WI38 (cell line): ENCODE measurements around the gene CARD14.

Experiments used
- H3K4me3 ChIP-seq: 2 replicates; pipeline ENCODE4 v1.5.1; 2011; ENCODE audit warnings: low read depth, mild to moderate bottlenecking, control low read depth, low read length
- CTCF ChIP-seq: IDR thresholded peaks from 2 replicates; pipeline ENCODE4 v1.5.1; 2012; ENCODE audit warnings: low read depth, mild to moderate bottlenecking, control low read depth, low read length

Gene CARD14

GRCh38 chr17:80185968-80186367, 16.1 kb downstream of the CARD14 start:
- H3K4me3 ChIP-seq: no peak overlapping the region
- no peak for TF ChIP-seq CTCF

- peak overlapping the region; percentile 48 for H3K4me3 ChIP-seq
- no peak for TF ChIP-seq CTCF
These were observed 17.3 kb downstream of the CARD14 start for GRCh38 chr17:80187090-80187489.

GRCh38 chr17:80187515-80187941, 17.7 kb downstream of the CARD14 start:
- TF ChIP-seq CTCF: no peak
- H3K4me3 ChIP-seq: peak overlapping the region; percentile 48

- no peak for TF ChIP-seq CTCF
- no peak overlapping the region for H3K4me3 ChIP-seq
These were observed 19.8 kb downstream of the CARD14 start for GRCh38 chr17:80189611-80190010.

- H3K4me3 ChIP-seq: no peak overlapping the region
- no peak for TF ChIP-seq CTCF
These were observed 20.9 kb downstream of the CARD14 start for GRCh38 chr17:80190716-80191115.

- TF ChIP-seq CTCF: no peak
- no peak overlapping the region for H3K4me3 ChIP-seq
These were observed 21.4 kb downstream of the CARD14 start for GRCh38 chr17:80191192-80191591.

- no peak for TF ChIP-seq CTCF
- H3K4me3 ChIP-seq: no peak overlapping the region
These were observed 22.2 kb downstream of the CARD14 start for GRCh38 chr17:80191865-80192661.
